A549 (cell line): Measurements from ENCODE around the gene RBFA.

ENCODE experiments used
- CTCF ChIP-seq: fragments of >200 bp; sonication (Bioruptor Twin); formaldehyde crosslinking; IDR thresholded peaks from 3 replicates; pipeline ENCODE4 v1.5.1; 2016
- EP300 ChIP-seq, 2 experiments: fragments of >200 bp; sonication (Bioruptor Twin); formaldehyde crosslinking; IDR thresholded peaks; 2 replicates in 1 of 2; 3 replicates in 1 of 2; pipeline ENCODE4 v1.6.1; 2016 to 2017
- HOXB5 ChIP-seq: fragments of 250-450 bp; sonication (Bioruptor Pico); IDR thresholded peaks from 2 replicates; pipeline ENCODE4 v1.5.0; 2020; ENCODE audit warnings: mild to moderate bottlenecking, moderate library complexity
- RCOR1 ChIP-seq: fragments of 150-350 bp; IDR thresholded peaks from 2 replicates; pipeline ENCODE4 v1.6.1; 2014; ENCODE audit warnings: antibody characterized with exemption, low read length, low read depth
- RFX5 ChIP-seq: fragments of 450-650 bp; IDR thresholded peaks from 2 replicates; pipeline ENCODE4 v1.7.1; 2014; ENCODE audit warnings: antibody characterized with exemption, mild to moderate bottlenecking, moderate library complexity
- TF ChIP-seq, protein P1 (sequence below): fragments of 450-650 bp; IDR thresholded peaks from 2 replicates; pipeline ENCODE4 v1.6.1; 2014; ENCODE audit warnings: antibody characterized with exemption

DNA sequence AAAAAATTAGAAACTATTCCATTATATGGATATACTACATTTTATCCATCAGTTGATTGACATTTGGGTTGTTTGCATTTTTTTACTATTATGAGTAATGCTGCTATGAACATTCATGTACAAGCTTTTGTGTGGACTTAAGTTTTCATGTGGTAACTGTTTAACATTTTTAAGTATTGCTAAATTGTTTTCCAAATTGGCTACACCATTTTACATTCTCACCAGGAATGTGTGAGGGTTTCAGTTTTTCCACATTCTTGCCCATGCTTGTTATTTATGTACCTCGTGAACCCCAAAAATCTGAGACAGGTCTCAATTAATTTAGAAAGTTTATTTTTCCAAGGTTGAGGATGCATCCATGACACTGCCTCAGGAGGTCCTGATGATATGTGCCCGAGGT lies 42.7 kb upstream of the RBFA start:
- TF ChIP-seq EP300 (IDR thresholded peaks at IDR 0.05) (no peak), HOXB5 (CRISPR knock-in tag) (no peak), CTCF (no peak), RCOR1 (no peak), RFX5 (no peak)
- TF ChIP-seq, protein P1, sequence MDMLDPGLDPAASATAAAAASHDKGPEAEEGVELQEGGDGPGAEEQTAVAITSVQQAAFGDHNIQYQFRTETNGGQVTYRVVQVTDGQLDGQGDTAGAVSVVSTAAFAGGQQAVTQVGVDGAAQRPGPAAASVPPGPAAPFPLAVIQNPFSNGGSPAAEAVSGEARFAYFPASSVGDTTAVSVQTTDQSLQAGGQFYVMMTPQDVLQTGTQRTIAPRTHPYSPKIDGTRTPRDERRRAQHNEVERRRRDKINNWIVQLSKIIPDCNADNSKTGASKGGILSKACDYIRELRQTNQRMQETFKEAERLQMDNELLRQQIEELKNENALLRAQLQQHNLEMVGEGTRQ, result no peak
